ENCODE measurements around the gene NTM. TPM values are rescaled to one million over a fixed set of nuclear protein-coding genes. Genes with fewer than 3 reads are reported as not detected.

The NTM gene
- polyA plus RNA-seq, 1 donor from 2014 or later = 39.4 TPM

DNA sequence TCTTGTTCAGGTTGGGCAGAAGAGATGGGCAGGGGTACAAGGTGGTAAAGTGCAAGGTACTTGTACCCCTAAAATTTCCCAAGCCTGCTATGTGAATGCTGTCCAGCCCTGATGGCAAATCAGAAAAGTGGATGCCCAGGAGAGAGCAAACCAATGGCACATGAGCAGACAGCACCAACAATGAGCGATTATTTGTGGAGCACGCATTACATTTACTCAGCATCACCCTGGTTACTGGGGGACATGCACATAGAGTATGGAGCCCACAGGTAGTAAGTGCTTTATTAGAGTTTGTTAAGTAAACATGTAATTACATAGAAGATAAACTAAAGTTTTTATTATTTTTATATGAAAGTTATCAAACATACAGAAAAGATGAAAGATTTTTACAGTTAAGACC, 165.7 kb downstream of the NTM start:
- H3K27me3 ChIP-seq (ENCODE audit: insufficient read depth, low read depth, low read length) = no peaks in the 10 kb centered on the region
- H3K4me2 ChIP-seq (ENCODE audit: low read length) = no peak overlapping the region
- no peak overlapping the region for H3K9ac ChIP-seq (ENCODE audit: low read length)
- TF ChIP-seq EP300 (conservative IDR thresholded peaks at IDR 0.05; ENCODE audit: poor library complexity, severe bottlenecking) (no peak), MXI1 (conservative IDR thresholded peaks at IDR 0.05; ENCODE audit: poor library complexity, severe bottlenecking) (no peak), SMC3 (conservative IDR thresholded peaks at IDR 0.05; ENCODE audit: poor library complexity) (no peak), RAD21 (conservative IDR thresholded peaks at IDR 0.05) (no peak), EZH2 (IDR thresholded peaks at IDR 0.05; ENCODE audit: borderline replicate concordance, insufficient read depth, low read length, poor library complexity, severe bottlenecking) (no peak), POLR2AphosphoS5 (IDR thresholded peaks at IDR 0.05) (no peak), TAF1 (IDR thresholded peaks at IDR 0.05; ENCODE audit: low read depth) (no peak)
- TF ChIP-seq, protein P1, sequence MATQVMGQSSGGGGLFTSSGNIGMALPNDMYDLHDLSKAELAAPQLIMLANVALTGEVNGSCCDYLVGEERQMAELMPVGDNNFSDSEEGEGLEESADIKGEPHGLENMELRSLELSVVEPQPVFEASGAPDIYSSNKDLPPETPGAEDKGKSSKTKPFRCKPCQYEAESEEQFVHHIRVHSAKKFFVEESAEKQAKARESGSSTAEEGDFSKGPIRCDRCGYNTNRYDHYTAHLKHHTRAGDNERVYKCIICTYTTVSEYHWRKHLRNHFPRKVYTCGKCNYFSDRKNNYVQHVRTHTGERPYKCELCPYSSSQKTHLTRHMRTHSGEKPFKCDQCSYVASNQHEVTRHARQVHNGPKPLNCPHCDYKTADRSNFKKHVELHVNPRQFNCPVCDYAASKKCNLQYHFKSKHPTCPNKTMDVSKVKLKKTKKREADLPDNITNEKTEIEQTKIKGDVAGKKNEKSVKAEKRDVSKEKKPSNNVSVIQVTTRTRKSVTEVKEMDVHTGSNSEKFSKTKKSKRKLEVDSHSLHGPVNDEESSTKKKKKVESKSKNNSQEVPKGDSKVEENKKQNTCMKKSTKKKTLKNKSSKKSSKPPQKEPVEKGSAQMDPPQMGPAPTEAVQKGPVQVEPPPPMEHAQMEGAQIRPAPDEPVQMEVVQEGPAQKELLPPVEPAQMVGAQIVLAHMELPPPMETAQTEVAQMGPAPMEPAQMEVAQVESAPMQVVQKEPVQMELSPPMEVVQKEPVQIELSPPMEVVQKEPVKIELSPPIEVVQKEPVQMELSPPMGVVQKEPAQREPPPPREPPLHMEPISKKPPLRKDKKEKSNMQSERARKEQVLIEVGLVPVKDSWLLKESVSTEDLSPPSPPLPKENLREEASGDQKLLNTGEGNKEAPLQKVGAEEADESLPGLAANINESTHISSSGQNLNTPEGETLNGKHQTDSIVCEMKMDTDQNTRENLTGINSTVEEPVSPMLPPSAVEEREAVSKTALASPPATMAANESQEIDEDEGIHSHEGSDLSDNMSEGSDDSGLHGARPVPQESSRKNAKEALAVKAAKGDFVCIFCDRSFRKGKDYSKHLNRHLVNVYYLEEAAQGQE (IDR thresholded peaks at IDR 0.05; ENCODE audit: borderline replicate concordance) = no peak
- TF ChIP-seq, protein P2, sequence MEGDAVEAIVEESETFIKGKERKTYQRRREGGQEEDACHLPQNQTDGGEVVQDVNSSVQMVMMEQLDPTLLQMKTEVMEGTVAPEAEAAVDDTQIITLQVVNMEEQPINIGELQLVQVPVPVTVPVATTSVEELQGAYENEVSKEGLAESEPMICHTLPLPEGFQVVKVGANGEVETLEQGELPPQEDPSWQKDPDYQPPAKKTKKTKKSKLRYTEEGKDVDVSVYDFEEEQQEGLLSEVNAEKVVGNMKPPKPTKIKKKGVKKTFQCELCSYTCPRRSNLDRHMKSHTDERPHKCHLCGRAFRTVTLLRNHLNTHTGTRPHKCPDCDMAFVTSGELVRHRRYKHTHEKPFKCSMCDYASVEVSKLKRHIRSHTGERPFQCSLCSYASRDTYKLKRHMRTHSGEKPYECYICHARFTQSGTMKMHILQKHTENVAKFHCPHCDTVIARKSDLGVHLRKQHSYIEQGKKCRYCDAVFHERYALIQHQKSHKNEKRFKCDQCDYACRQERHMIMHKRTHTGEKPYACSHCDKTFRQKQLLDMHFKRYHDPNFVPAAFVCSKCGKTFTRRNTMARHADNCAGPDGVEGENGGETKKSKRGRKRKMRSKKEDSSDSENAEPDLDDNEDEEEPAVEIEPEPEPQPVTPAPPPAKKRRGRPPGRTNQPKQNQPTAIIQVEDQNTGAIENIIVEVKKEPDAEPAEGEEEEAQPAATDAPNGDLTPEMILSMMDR (IDR thresholded peaks at IDR 0.05; ENCODE audit: poor library complexity, severe bottlenecking) = no peak
- no peaks in the 10 kb centered on the region for H3K79me2 ChIP-seq (replicated peaks; ENCODE audit: insufficient read depth, low read length)
- H3F3A ChIP-seq (ENCODE audit: insufficient read depth, low read length, poor library complexity, severe bottlenecking) = no peaks in the 10 kb centered on the region
- no peak overlapping the region for H2AFZ ChIP-seq (ENCODE audit: low read depth, low read length)
- no peaks in the 10 kb centered on the region for H3K9me3 ChIP-seq (ENCODE audit: low read length)
- H3K4me3 ChIP-seq (ENCODE audit: low read length) = no peak overlapping the region
- no peak overlapping the region for H3K27ac ChIP-seq (ENCODE audit: low read length)
- no peaks in the 10 kb centered on the region for H3K9me2 ChIP-seq (ENCODE audit: insufficient read depth, low read length)
- no peaks in the 10 kb centered on the region for H3K36me3 ChIP-seq (ENCODE audit: insufficient read depth, low read length)
- no peaks in the 10 kb centered on the region for H4K20me1 ChIP-seq (ENCODE audit: insufficient read depth)

DNA sequence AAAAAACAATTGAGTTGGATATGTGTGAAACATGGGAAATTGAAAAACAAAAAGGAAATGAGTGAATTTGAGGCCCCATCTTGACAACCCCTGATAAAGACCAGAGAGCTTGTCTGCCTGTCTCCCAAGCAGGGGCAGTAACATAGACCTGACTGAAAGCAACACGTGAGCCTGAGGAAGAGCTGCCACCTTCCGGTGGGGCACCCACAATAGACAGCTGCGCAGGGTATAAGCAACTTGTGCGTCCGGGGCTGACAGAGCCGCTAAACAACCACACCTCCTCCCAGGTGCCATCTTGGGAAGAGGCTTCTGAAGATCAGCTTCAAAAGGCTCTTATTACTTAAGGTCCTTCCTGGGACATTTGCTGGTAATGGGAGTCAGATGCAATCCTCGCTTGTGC, 166.8 kb downstream of the NTM start:
- Histone ChIP-seq H4K20me1 (ENCODE audit: insufficient read depth) (no peaks in the 10 kb centered on the region), H3K4me3 (ENCODE audit: low read length) (no peak overlapping the region), H3K27ac (ENCODE audit: low read length) (no peak overlapping the region), H3K9me2 (ENCODE audit: insufficient read depth, low read length) (no peaks in the 10 kb centered on the region), H3K27me3 (ENCODE audit: insufficient read depth, low read depth, low read length) (no peaks in the 10 kb centered on the region), H3K4me2 (ENCODE audit: low read length) (no peak overlapping the region), H2AFZ (ENCODE audit: low read depth, low read length) (no peak overlapping the region), H3F3A (ENCODE audit: insufficient read depth, low read length, poor library complexity, severe bottlenecking) (no peaks in the 10 kb centered on the region), H3K9me3 (ENCODE audit: low read length) (no peaks in the 10 kb centered on the region), H3K36me3 (ENCODE audit: insufficient read depth, low read length) (no peaks in the 10 kb centered on the region), H3K79me2 (replicated peaks; ENCODE audit: insufficient read depth, low read length) (no peaks in the 10 kb centered on the region), H3K9ac (ENCODE audit: low read length) (no peak overlapping the region)
- TF ChIP-seq TAF1 (IDR thresholded peaks at IDR 0.05; ENCODE audit: low read depth) (no peak), MXI1 (conservative IDR thresholded peaks at IDR 0.05; ENCODE audit: poor library complexity, severe bottlenecking) (no peak), RAD21 (conservative IDR thresholded peaks at IDR 0.05) (no peak)

DNA sequence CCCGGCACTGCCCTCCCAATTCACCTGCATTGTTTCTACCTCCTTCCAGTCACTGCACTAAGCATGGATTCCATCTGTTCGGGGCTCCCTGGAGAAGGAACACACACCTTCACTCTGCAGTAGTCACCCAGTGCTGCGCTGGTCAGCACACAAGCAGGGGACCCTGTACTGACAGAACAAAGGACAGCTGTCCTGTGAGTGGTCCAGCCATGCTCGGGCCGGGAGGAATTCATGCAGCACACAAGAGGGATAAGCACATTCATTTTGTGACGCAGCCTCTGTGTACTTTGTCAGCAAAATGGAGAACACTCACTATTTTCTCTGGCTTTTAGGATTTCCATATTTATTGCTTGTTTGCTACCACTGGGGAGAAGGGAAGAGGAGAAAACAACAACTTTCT, 167.3 kb downstream of the NTM start:
- Histone ChIP-seq H3K9me2 (ENCODE audit: insufficient read depth, low read length) (no peaks in the 10 kb centered on the region), H4K20me1 (ENCODE audit: insufficient read depth) (no peaks in the 10 kb centered on the region), H2AFZ (ENCODE audit: low read depth, low read length) (no peak overlapping the region), H3K27me3 (ENCODE audit: insufficient read depth, low read depth, low read length) (no peaks in the 10 kb centered on the region), H3K4me2 (ENCODE audit: low read length) (no peak overlapping the region), H3K36me3 (ENCODE audit: insufficient read depth, low read length) (no peaks in the 10 kb centered on the region), H3K4me3 (ENCODE audit: low read length) (no peak overlapping the region), H3K9ac (ENCODE audit: low read length) (no peak overlapping the region), H3K79me2 (replicated peaks; ENCODE audit: insufficient read depth, low read length) (no peaks in the 10 kb centered on the region), H3K27ac (ENCODE audit: low read length) (no peak overlapping the region), H3K9me3 (ENCODE audit: low read length) (no peaks in the 10 kb centered on the region), H3F3A (ENCODE audit: insufficient read depth, low read length, poor library complexity, severe bottlenecking) (no peaks in the 10 kb centered on the region)
- TF ChIP-seq, protein P1 (IDR thresholded peaks at IDR 0.05; ENCODE audit: borderline replicate concordance) = no peak
- TF ChIP-seq POLR2AphosphoS5 (IDR thresholded peaks at IDR 0.05) (no peak), EP300 (conservative IDR thresholded peaks at IDR 0.05; ENCODE audit: poor library complexity, severe bottlenecking) (no peak), EZH2 (IDR thresholded peaks at IDR 0.05; ENCODE audit: borderline replicate concordance, insufficient read depth, low read length, poor library complexity, severe bottlenecking) (no peak), MXI1 (conservative IDR thresholded peaks at IDR 0.05; ENCODE audit: poor library complexity, severe bottlenecking) (no peak), SMC3 (conservative IDR thresholded peaks at IDR 0.05; ENCODE audit: poor library complexity) (no peak), RAD21 (conservative IDR thresholded peaks at IDR 0.05) (no peak), TAF1 (IDR thresholded peaks at IDR 0.05; ENCODE audit: low read depth) (no peak)
- TF ChIP-seq, protein P2 (IDR thresholded peaks at IDR 0.05; ENCODE audit: poor library complexity, severe bottlenecking) = no peak

Data from neural cell (in vitro differentiated cells).